HepG2 (cell line): ENCODE data around the gene PTGES.

Experiments used
- ATF6 ChIP-seq: sonication (generic); formaldehyde crosslinking; conservative IDR thresholded peaks from 2 replicates; pipeline ENCODE4 v1.4.0; 2020; ENCODE audit warnings: missing genetic modification reagents
- CCAR2 ChIP-seq: fragments of 200-400 bp; formaldehyde crosslinking; optimal IDR thresholded peaks from 2 replicates; pipeline ENCODE3; 2018; ENCODE audit warnings: low read depth, mild to moderate bottlenecking, low read length, moderate library complexity
- EZH2 ChIP-seq: conservative IDR thresholded peaks from 2 replicates; pipeline ENCODE4 v1.6.1; 2012; ENCODE audit warnings: mild to moderate bottlenecking, low read depth, low read length, moderate library complexity
- GFI1 ChIP-seq: sonication (generic); formaldehyde crosslinking; IDR thresholded peaks from 2 replicates; pipeline ENCODE4 v1.5.0; 2020; ENCODE audit warnings: missing genetic modification reagents, mild to moderate bottlenecking, borderline replicate concordance
- HDAC6 ChIP-seq: fragments of 200-600 bp; sonication (generic); IDR thresholded peaks from 2 replicates; pipeline ENCODE4 v1.7.0; 2017; ENCODE audit warnings: mild to moderate bottlenecking, antibody characterized with exemption, low read length, low read depth
- MED1 ChIP-seq: sonication (generic); formaldehyde crosslinking; IDR thresholded peaks from 2 replicates; pipeline ENCODE4 v1.4.0; 2020; ENCODE audit warnings: missing genetic modification reagents
- RAD21 ChIP-seq: fragments of 450-650 bp; formaldehyde crosslinking; IDR thresholded peaks from 2 replicates; pipeline ENCODE4 v1.5.0; 2020; ENCODE audit warnings: mild to moderate bottlenecking
- SAFB2 ChIP-seq: sonication (generic); formaldehyde crosslinking; IDR thresholded peaks from 2 replicates; pipeline ENCODE4 v1.5.1; 2020; ENCODE audit warnings: missing genetic modification reagents, low read depth, mild to moderate bottlenecking, borderline replicate concordance
- SMAD1 ChIP-seq: sonication (generic); formaldehyde crosslinking; IDR thresholded peaks from 2 replicates; pipeline ENCODE4 v1.4.0; 2020; ENCODE audit warnings: missing genetic modification reagents, low read depth, mild to moderate bottlenecking, borderline replicate concordance
- SMARCE1 ChIP-seq: fragments of 450-650 bp; IDR thresholded peaks from 2 replicates; pipeline ENCODE4 v1.6.1; 2017; ENCODE audit warnings: borderline replicate concordance
- THAP11 ChIP-seq: IDR thresholded peaks from 2 replicates; pipeline ENCODE4 v1.6.1; 2016; ENCODE audit warnings: missing biosample characterization, missing genetic modification reagents
- ZKSCAN1 ChIP-seq: fragments of 150-350 bp; IDR thresholded peaks from 2 replicates; pipeline ENCODE4 v1.6.1; 2014; ENCODE audit warnings: low read length
- ZNF816 ChIP-seq: sonication (generic); formaldehyde crosslinking; IDR thresholded peaks from 2 replicates; pipeline ENCODE4 v1.8.0; 2022; ENCODE audit warnings: missing genetic modification reagents, mild to moderate bottlenecking, borderline replicate concordance
- TF ChIP-seq, protein P1 (sequence below): sonication (generic); formaldehyde crosslinking; IDR thresholded peaks from 2 replicates; pipeline ENCODE4 v1.4.0; 2020; ENCODE audit warnings: mild to moderate bottlenecking, missing genetic modification reagents

GRCh38 chr9:129761901-129762369 lies 9.1 kb upstream of the PTGES start:
- TF ChIP-seq SMARCE1, result no peak
- no peak for TF ChIP-seq GFI1
- TF ChIP-seq, protein P1, sequence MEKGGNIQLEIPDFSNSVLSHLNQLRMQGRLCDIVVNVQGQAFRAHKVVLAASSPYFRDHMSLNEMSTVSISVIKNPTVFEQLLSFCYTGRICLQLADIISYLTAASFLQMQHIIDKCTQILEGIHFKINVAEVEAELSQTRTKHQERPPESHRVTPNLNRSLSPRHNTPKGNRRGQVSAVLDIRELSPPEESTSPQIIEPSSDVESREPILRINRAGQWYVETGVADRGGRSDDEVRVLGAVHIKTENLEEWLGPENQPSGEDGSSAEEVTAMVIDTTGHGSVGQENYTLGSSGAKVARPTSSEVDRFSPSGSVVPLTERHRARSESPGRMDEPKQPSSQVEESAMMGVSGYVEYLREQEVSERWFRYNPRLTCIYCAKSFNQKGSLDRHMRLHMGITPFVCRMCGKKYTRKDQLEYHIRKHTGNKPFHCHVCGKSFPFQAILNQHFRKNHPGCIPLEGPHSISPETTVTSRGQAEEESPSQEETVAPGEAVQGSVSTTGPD, result no peak
- no peak for TF ChIP-seq EZH2
- TF ChIP-seq HDAC6, result no peak
- TF ChIP-seq MED1, result no peak
- no peak for TF ChIP-seq RAD21 (CRISPR knock-in tag)
- TF ChIP-seq ZKSCAN1, result no peak
- no peak for TF ChIP-seq SMAD1 (CRISPR knock-in tag)
- TF ChIP-seq CCAR2, result no peak
- TF ChIP-seq SAFB2, result no peak
- TF ChIP-seq ZNF816 (CRISPR knock-in tag), result no peak
- no peak for TF ChIP-seq ATF6 (CRISPR knock-in tag)
- no peak for TF ChIP-seq THAP11 (CRISPR knock-in tag)
